HG02588 (cell line): ENCODE results near the gene POFUT1.
"Not testable (repeated sequence)": the region's sequence is repeated elsewhere in the genome, so short reads cannot be mapped to it uniquely, and the experiment has no call there.

ENCODE experiments used
- ATAC-seq: cut with Tn5 transposase; IDR thresholded peaks from one replicate; pipeline ENCODE4 v1.9.1; 2021; ENCODE audit warnings: mild to moderate bottlenecking, moderate library complexity; ENCODE audit not compliant: unreplicated experiment

The POFUT1 gene

GRCh38 chr20:32232326-32232886 lies 24.7 kb downstream of the POFUT1 start:
- no peak for ATAC-seq

GRCh38 chr20:32233286-32233685 lies 25.6 kb downstream of the POFUT1 start:
- ATAC-seq = no peak

GRCh38 chr20:32234135-32234808 lies 26.6 kb downstream of the POFUT1 start:
- ATAC-seq = no peak

GRCh38 chr20:32235331-32236047 lies 27.8 kb downstream of the POFUT1 start:
- no peak for ATAC-seq

GRCh38 chr20:32236048-32236533 lies 28.4 kb downstream of the POFUT1 start:
- no peak for ATAC-seq

GRCh38 chr20:32236819-32237218 lies 29.1 kb downstream of the POFUT1 start:
- ATAC-seq = no peak

- no peak for ATAC-seq
Observed at GRCh38 chr20:32237419-32237818, 29.7 kb downstream of the POFUT1 start.

GRCh38 chr20:32238483-32239425 lies 31.1 kb downstream of the POFUT1 start:
- no peak for ATAC-seq

GRCh38 chr20:32240205-32240604 lies 32.5 kb downstream of the POFUT1 start:
- no peak for ATAC-seq

- ATAC-seq = no peak
Observed at GRCh38 chr20:32241807-32242206, 34.1 kb downstream of the POFUT1 start.

GRCh38 chr20:32244150-32244823 lies 36.6 kb downstream of the POFUT1 start:
- ATAC-seq = no peak

GRCh38 chr20:32244959-32245358 lies 37.3 kb downstream of the POFUT1 start:
- ATAC-seq = no peak

GRCh38 chr20:32246208-32246607 lies 38.5 kb downstream of the POFUT1 start:
- not testable (repeated sequence) for ATAC-seq

GRCh38 chr20:32248043-32248442 lies 40.4 kb downstream of the POFUT1 start:
- no peak for ATAC-seq

- ATAC-seq = no peak
Observed at GRCh38 chr20:32249030-32249738, 41.5 kb downstream of the POFUT1 start.

GRCh38 chr20:32251470-32251869 lies 43.8 kb downstream of the POFUT1 start:
- no peak for ATAC-seq

GRCh38 chr20:32252189-32252588 lies 44.5 kb downstream of the POFUT1 start:
- ATAC-seq = no peak

GRCh38 chr20:32260973-32261372 lies 53.3 kb downstream of the POFUT1 start:
- ATAC-seq = not testable (repeated sequence)

- no peak for ATAC-seq
Observed at GRCh38 chr20:32261644-32262043, 54.0 kb downstream of the POFUT1 start.
